ENCODE measurements around the gene BUB1. TPM values are rescaled to one million over a fixed set of nuclear protein-coding genes. Genes with fewer than 3 reads are reported as not detected.
"Not testable (repeated sequence)": the region's sequence is repeated elsewhere in the genome, so short reads cannot be mapped to it uniquely, and the experiment has no call there.

Gene BUB1
- total RNA-seq, 1 donor = 35.2 TPM

GRCh38 chr2:110642360-110642759, 35.5 kb downstream of the BUB1 start:
- DNase-seq (ENCODE audit: low read depth) = no peak
- H3K4me3 ChIP-seq (ENCODE audit: low read depth, low read length) = no peak overlapping the region
- TF ChIP-seq CTCF (IDR thresholded peaks at IDR 0.05; ENCODE audit: insufficient read depth, low read length) = no peak

GRCh38 chr2:110639972-110640371, 37.9 kb downstream of the BUB1 start:
- no peak overlapping the region for H3K4me3 ChIP-seq (ENCODE audit: low read depth, low read length)
- TF ChIP-seq CTCF (IDR thresholded peaks at IDR 0.05; ENCODE audit: insufficient read depth, low read length) = no peak
- no peak for DNase-seq (ENCODE audit: low read depth)

GRCh38 chr2:110638952-110639695, 38.7 kb downstream of the BUB1 start:
- no peak for DNase-seq (ENCODE audit: low read depth)
- no peak overlapping the region for H3K4me3 ChIP-seq (ENCODE audit: low read depth, low read length)
- TF ChIP-seq CTCF (IDR thresholded peaks at IDR 0.05; ENCODE audit: insufficient read depth, low read length) = no peak

GRCh38 chr2:110638004-110638403, 39.9 kb downstream of the BUB1 start:
- no peak for DNase-seq (ENCODE audit: low read depth)
- TF ChIP-seq CTCF (IDR thresholded peaks at IDR 0.05; ENCODE audit: insufficient read depth, low read length) = no peak
- no peak overlapping the region for H3K4me3 ChIP-seq (ENCODE audit: low read depth, low read length)

- DNase-seq (ENCODE audit: low read depth) = no peak
- no peak for TF ChIP-seq CTCF (IDR thresholded peaks at IDR 0.05; ENCODE audit: insufficient read depth, low read length)
- no peak overlapping the region for H3K4me3 ChIP-seq (ENCODE audit: low read depth, low read length)
Observed at GRCh38 chr2:110637093-110637492, 40.8 kb downstream of the BUB1 start.

- H3K4me3 ChIP-seq (ENCODE audit: low read depth, low read length); DNase-seq (ENCODE audit: low read depth): not testable (repeated sequence)
Observed at GRCh38 chr2:110635949-110636628, 41.8 kb downstream of the BUB1 start.

- not testable (repeated sequence) for H3K4me3 ChIP-seq (ENCODE audit: low read depth, low read length); DNase-seq (ENCODE audit: low read depth)
Observed at GRCh38 chr2:110627348-110627747, 50.5 kb downstream of the BUB1 start.

- DNase-seq (ENCODE audit: low read depth); H3K4me3 ChIP-seq (ENCODE audit: low read depth, low read length): not testable (repeated sequence)
Observed at GRCh38 chr2:110619326-110619939, 58.4 kb downstream of the BUB1 start.

- DNase-seq (ENCODE audit: low read depth); H3K4me3 ChIP-seq (ENCODE audit: low read depth, low read length): not testable (repeated sequence)
Observed at GRCh38 chr2:110613927-110614326, 63.9 kb downstream of the BUB1 start.

GRCh38 chr2:110610613-110611250, 67.1 kb downstream of the BUB1 start:
- not testable (repeated sequence) for H3K4me3 ChIP-seq (ENCODE audit: low read depth, low read length); DNase-seq (ENCODE audit: low read depth)

GRCh38 chr2:110609843-110610612, 67.8 kb downstream of the BUB1 start:
- not testable (repeated sequence) for DNase-seq (ENCODE audit: low read depth); H3K4me3 ChIP-seq (ENCODE audit: low read depth, low read length)
